Ectodermal cell (in vitro differentiated cells): ENCODE data around the gene CLCN4.

Experiments used
- H3K27ac ChIP-seq: 2 replicates; pipeline ENCODE4 v1.7.0; 2013; ENCODE audit warnings: mild to moderate bottlenecking, low read depth, low read length; ENCODE audit not compliant: insufficient read depth, poor library complexity, severe bottlenecking
- H3K27me3 ChIP-seq: 2 replicates; pipeline ENCODE4 v1.7.0; 2013; ENCODE audit warnings: mild to moderate bottlenecking, low read length; ENCODE audit not compliant: insufficient read depth, control insufficient read depth, poor library complexity, severe bottlenecking
- H3K36me3 ChIP-seq: one replicate; pipeline ENCODE4 v1.7.0; 2013; ENCODE audit warnings: low read length; ENCODE audit not compliant: control insufficient read depth, insufficient read depth
- H3K4me1 ChIP-seq: one replicate; pipeline ENCODE4 v1.7.0; 2013; ENCODE audit warnings: low read length; ENCODE audit not compliant: control insufficient read depth, insufficient read depth
- H3K4me3 ChIP-seq: 2 replicates; pipeline ENCODE4 v1.7.0; 2013; ENCODE audit warnings: low read depth, low read length, control low read depth; ENCODE audit not compliant: insufficient read depth
- H3K9me3 ChIP-seq: 2 replicates; pipeline ENCODE4 v1.7.0; 2013; ENCODE audit warnings: mild to moderate bottlenecking, low read length, moderate library complexity; ENCODE audit not compliant: control insufficient read depth
- WGBS, 2 experiments: methylation state at CpG; one replicate each; pipeline ENCODE4 v1.1.7; 2013; ENCODE audit warnings: missing lambda C conversion rate in 2 of 2; 5-methylcytosine and 5-hydroxymethylcytosine counted together

CLCN4 gene

GRCh38 chrX:10128386-10128785 lies 28.4 kb upstream of the CLCN4 start:
- Histone ChIP-seq H3K36me3 (peaks cover 5% of the 10 kb centered on the region), H3K4me1 (no peaks in the 10 kb centered on the region), H3K27ac (no peak overlapping the region), H3K9me3 (no peaks in the 10 kb centered on the region), H3K27me3 (no peaks in the 10 kb centered on the region), H3K4me3 (no peak overlapping the region)
- 98% methylated on average over 17 of the region's 17 CpGs for WGBS, 2 experiments

- no peak overlapping the region for H3K4me3 ChIP-seq
- 96 to 97% methylated on average over 12 of the region's 12 CpGs for WGBS, 2 experiments
- no peak overlapping the region for H3K27ac ChIP-seq
- H3K4me1 ChIP-seq, result no peaks in the 10 kb centered on the region
- H3K9me3 ChIP-seq, result no peaks in the 10 kb centered on the region
- H3K27me3 ChIP-seq, result no peaks in the 10 kb centered on the region
- peaks cover 5% of the 10 kb centered on the region for H3K36me3 ChIP-seq
Measured at GRCh38 chrX:10129229-10129628, 27.5 kb upstream of the CLCN4 start.

- H3K4me1 ChIP-seq, result no peaks in the 10 kb centered on the region
- WGBS, 2 experiments, result 89 to 91% methylated on average over 3 of the region's 3 CpGs
- H3K36me3 ChIP-seq, result peaks cover 5% of the 10 kb centered on the region
Measured at GRCh38 chrX:10130354-10130753, 26.4 kb upstream of the CLCN4 start.

GRCh38 chrX:10133980-10134676 lies 22.6 kb upstream of the CLCN4 start:
- no peaks in the 10 kb centered on the region for H3K4me1 ChIP-seq
- no peak overlapping the region for H3K27ac ChIP-seq
- H3K36me3 ChIP-seq, result peaks cover 11% of the 10 kb centered on the region
- H3K9me3 ChIP-seq, result no peaks in the 10 kb centered on the region
- 96 to 97% methylated on average over 20 of the region's 20 CpGs for WGBS, 2 experiments
- H3K4me3 ChIP-seq, result no peak overlapping the region
- H3K27me3 ChIP-seq, result no peaks in the 10 kb centered on the region

More at GRCh38 chrX:10130354-10130753, 26.4 kb upstream of the CLCN4 start:
- no peak overlapping the region for H3K27ac ChIP-seq
- H3K9me3 ChIP-seq, result no peaks in the 10 kb centered on the region
- H3K27me3 ChIP-seq, result no peaks in the 10 kb centered on the region
- H3K4me3 ChIP-seq, result no peak overlapping the region

GRCh38 chrX:10134921-10135320 lies 21.9 kb upstream of the CLCN4 start:
- 97% methylated on average over 7 of the region's 7 CpGs for WGBS, 2 experiments
- Histone ChIP-seq H3K4me1 (no peaks in the 10 kb centered on the region), H3K27me3 (no peaks in the 10 kb centered on the region), H3K9me3 (no peaks in the 10 kb centered on the region), H3K4me3 (no peak overlapping the region), H3K27ac (no peak overlapping the region), H3K36me3 (peaks cover 8% of the 10 kb centered on the region)

GRCh38 chrX:10135561-10136399 lies 21.0 kb upstream of the CLCN4 start:
- peaks cover 6% of the 10 kb centered on the region for H3K36me3 ChIP-seq
- H3K27ac ChIP-seq, result no peak overlapping the region
- WGBS, 2 experiments, result 95 to 96% methylated on average over 28 of the region's 28 CpGs
- no peaks in the 10 kb centered on the region for H3K4me1 ChIP-seq
- no peak overlapping the region for H3K4me3 ChIP-seq
- no peaks in the 10 kb centered on the region for H3K9me3 ChIP-seq
- no peaks in the 10 kb centered on the region for H3K27me3 ChIP-seq

GRCh38 chrX:10138726-10139125 lies 18.0 kb upstream of the CLCN4 start:
- Histone ChIP-seq H3K27ac (no peak overlapping the region), H3K36me3 (peaks cover 6% of the 10 kb centered on the region), H3K4me1 (no peaks in the 10 kb centered on the region), H3K27me3 (no peaks in the 10 kb centered on the region), H3K4me3 (no peak overlapping the region), H3K9me3 (no peaks in the 10 kb centered on the region)
- 95 to 98% methylated on average over 22 of the region's 22 CpGs for WGBS, 2 experiments

- Histone ChIP-seq H3K4me3 (no peak overlapping the region), H3K36me3 (peaks cover 6% of the 10 kb centered on the region), H3K27ac (no peak overlapping the region), H3K27me3 (no peaks in the 10 kb centered on the region), H3K9me3 (no peaks in the 10 kb centered on the region), H3K4me1 (no peaks in the 10 kb centered on the region)
- WGBS, 2 experiments, result 96% methylated on average over 6 to 7 of the region's 7 CpGs
Measured at GRCh38 chrX:10140264-10140663, 16.5 kb upstream of the CLCN4 start.

- Histone ChIP-seq H3K27ac (no peak overlapping the region), H3K4me1 (no peaks in the 10 kb centered on the region), H3K36me3 (no peaks in the 10 kb centered on the region), H3K9me3 (no peaks in the 10 kb centered on the region), H3K4me3 (no peak overlapping the region), H3K27me3 (no peaks in the 10 kb centered on the region)
- WGBS, 2 experiments, result 95 to 96% methylated on average over 22 of the region's 23 CpGs
Measured at GRCh38 chrX:10142041-10142599, 14.7 kb upstream of the CLCN4 start.
